ENCODE results near the gene CGAS. TPM values are rescaled to one million over a fixed set of nuclear protein-coding genes. Genes with fewer than 3 reads are reported as not detected.

CGAS gene
- total and polyA plus RNA-seq, 9 of the 15 experiments (the other 6 are each of a cell fraction or from before 2014, with no cell fraction given), result 0.01 to 0.32 (median 0.06) TPM; not detected in 2

GRCh38 chr6:73388800-73389512, 63.1 kb downstream of the CGAS start (continued):
- TF ChIP-seq KAT2B (IDR thresholded peaks at IDR 0.05; ENCODE audit: low read depth, low read length) (no peak), TBL1XR1 (IDR thresholded peaks at IDR 0.05; ENCODE audit: low read length in 2 of 2) (no peak), NCOA1 (IDR thresholded peaks at IDR 0.05; ENCODE audit: low read depth) (no peak), ZNF445 (CRISPR knock-in tag; IDR thresholded peaks at IDR 0.05; ENCODE audit: low read depth) (no peak), MIER1 (IDR thresholded peaks at IDR 0.05; ENCODE audit: low read depth) (no peak), ZNF407 (IDR thresholded peaks at IDR 0.05; ENCODE audit: low read depth) (no peak), SNIP1 (IDR thresholded peaks at IDR 0.05; ENCODE audit: low read depth) (no peak), PREB (CRISPR knock-in tag; IDR thresholded peaks at IDR 0.05) (peak; percentile 97), FOXA3 (CRISPR knock-in tag; conservative IDR thresholded peaks at IDR 0.05 in 1 of 2, IDR thresholded peaks at IDR 0.05 in 1 of 2) (no peak), POLR2H (tag; IDR thresholded peaks at IDR 0.05; ENCODE audit: low read depth) (peak; percentile 93), HMBOX1 (IDR thresholded peaks at IDR 0.05) (no peak), TEAD2 (tag; IDR thresholded peaks at IDR 0.05) (no peak), KLF10 (CRISPR knock-in tag; IDR thresholded peaks at IDR 0.05) (no peak), ZKSCAN3 (CRISPR knock-in tag; IDR thresholded peaks at IDR 0.05) (no peak), MED1 (CRISPR knock-in tag; IDR thresholded peaks at IDR 0.05; ENCODE audit: borderline replicate concordance) (no peak), NR4A1 (CRISPR knock-in tag; IDR thresholded peaks at IDR 0.05) (no peak), NR4A1 (tag; IDR thresholded peaks at IDR 0.05) (no peak)

Measured in K562 (cell line).